GM23338 (cell line): Measurements from ENCODE around the gene FHIP1A. TPM values are rescaled to one million over a fixed set of nuclear protein-coding genes. Genes with fewer than 3 reads are reported as not detected.

Source experiments
- ATAC-seq: fragments of 200-7000 bp; cut with Tn5 transposase; 3 replicates; pipeline ENCODE4 v1.9.1; 2020
- DNase-seq: peaks from one replicate; pipeline ENCODE4 v3.0.0-alpha.2; 2015; ENCODE audit warnings: low spot score
- H2AFZ ChIP-seq: fragments of 200-600 bp; sonication (generic); 2 replicates; pipeline ENCODE4 v1.8.0; 2016; ENCODE audit warnings: antibody characterized with exemption, mild to moderate bottlenecking, moderate library complexity
- H3F3A ChIP-seq: fragments of 200-600 bp; sonication (generic); replicated peaks from 2 replicates; pipeline ENCODE4 v1.8.0; 2017; ENCODE audit warnings: antibody characterized with exemption, mixed run types, low read depth
- H3K27ac ChIP-seq: fragments of 200-600 bp; sonication (generic); 2 replicates; pipeline ENCODE4 v1.6.1; 2016; ENCODE audit warnings: low read depth
- H3K27me3 ChIP-seq: fragments of 200-600 bp; sonication (generic); 2 replicates; pipeline ENCODE4 v1.8.0; 2016; ENCODE audit warnings: mild to moderate bottlenecking, mixed run types, moderate library complexity; ENCODE audit not compliant: insufficient read depth
- H3K36me3 ChIP-seq: fragments of 200-600 bp; sonication (generic); 2 replicates; pipeline ENCODE4 v1.8.0; 2016; ENCODE audit warnings: mild to moderate bottlenecking; ENCODE audit not compliant: insufficient read depth
- H3K4me1 ChIP-seq: fragments of 200-600 bp; sonication (generic); 2 replicates; pipeline ENCODE4 v1.8.0; 2016; ENCODE audit warnings: mild to moderate bottlenecking, moderate library complexity; ENCODE audit not compliant: insufficient read depth
- H3K4me2 ChIP-seq: fragments of 200-600 bp; sonication (generic); 2 replicates; pipeline ENCODE4 v1.7.1; 2017; ENCODE audit warnings: mixed run types
- H3K4me3 ChIP-seq: fragments of 200-600 bp; sonication (generic); 2 replicates; pipeline ENCODE4 v1.6.1; 2016; ENCODE audit warnings: mixed run types
- H3K79me2 ChIP-seq: fragments of 200-600 bp; sonication (generic); replicated peaks from 2 replicates; pipeline ENCODE4 v1.8.0; 2017; ENCODE audit warnings: mild to moderate bottlenecking; ENCODE audit not compliant: insufficient read depth
- H3K9me2 ChIP-seq: fragments of 200-600 bp; sonication (generic); 2 replicates; pipeline ENCODE4 v1.8.0; 2017; ENCODE audit not compliant: insufficient read depth
- H4K20me1 ChIP-seq: fragments of 200-600 bp; sonication (generic); replicated peaks from 2 replicates; pipeline ENCODE4 v1.8.0; 2017; ENCODE audit warnings: mild to moderate bottlenecking; ENCODE audit not compliant: insufficient read depth
- H3K27ac Mint-ChIP-seq: 2 replicates; pipeline ENCODE4 v1.8.0; 2020; ENCODE audit warnings: inconsistent platforms, mild to moderate bottlenecking, moderate library complexity, mixed read lengths
- H3K27me3 Mint-ChIP-seq: 3 replicates; pipeline ENCODE4 v1.8.0; 2022; ENCODE audit warnings: low read depth, mild to moderate bottlenecking, moderate library complexity, mixed read lengths, inconsistent platforms; ENCODE audit not compliant: insufficient read depth, poor library complexity
- H3K36me3 Mint-ChIP-seq: 3 replicates; pipeline ENCODE4 v1.8.0; 2021; ENCODE audit warnings: low read depth, mild to moderate bottlenecking, inconsistent platforms, moderate library complexity, mixed read lengths
- H3K4me1 Mint-ChIP-seq: 3 replicates; pipeline ENCODE4 v1.8.0; 2020; ENCODE audit warnings: mild to moderate bottlenecking, inconsistent platforms, mixed read lengths
- H3K4me3 Mint-ChIP-seq: 3 replicates; pipeline ENCODE4 v1.8.0; 2021; ENCODE audit warnings: moderate library complexity, mild to moderate bottlenecking, inconsistent platforms, mixed read lengths
- H3K9me3 Mint-ChIP-seq: 3 replicates; pipeline ENCODE4 v1.8.0; 2020; ENCODE audit warnings: moderate library complexity, mild to moderate bottlenecking, inconsistent platforms, mixed read lengths
- CREB1 ChIP-seq: fragments of 250-450 bp; sonication (Bioruptor Pico); IDR thresholded peaks from 2 replicates; pipeline ENCODE4 v1.5.0; 2020; ENCODE audit warnings: low read depth, mild to moderate bottlenecking, moderate library complexity
- EZH2 ChIP-seq: fragments of 200-600 bp; sonication (generic); IDR thresholded peaks from one replicate; pipeline ENCODE4 v1.8.0; 2017; ENCODE audit warnings: antibody characterized with exemption, mild to moderate bottlenecking, low read depth; ENCODE audit not compliant: unreplicated experiment
- EZH2phosphoT487 ChIP-seq: fragments of 200-600 bp; sonication (generic); IDR thresholded peaks from one replicate; pipeline ENCODE4 v1.8.1; 2018; ENCODE audit warnings: antibody characterized with exemption; ENCODE audit not compliant: unreplicated experiment
- JUNB ChIP-seq: IDR thresholded peaks from one replicate; pipeline ENCODE4 v1.6.1; 2016; ENCODE audit warnings: antibody characterized with exemption; ENCODE audit not compliant: unreplicated experiment
- NANOG ChIP-seq: IDR thresholded peaks from 2 replicates; pipeline ENCODE4 v1.6.1; 2016; ENCODE audit warnings: antibody characterized with exemption, borderline replicate concordance
- POLR2AphosphoS5 ChIP-seq: IDR thresholded peaks from 2 replicates; pipeline ENCODE4 v1.6.1; 2016; ENCODE audit warnings: antibody characterized with exemption, low read depth
- STAT1 ChIP-seq: IDR thresholded peaks from one replicate; pipeline ENCODE4 v1.6.1; 2016; ENCODE audit warnings: antibody characterized with exemption; ENCODE audit not compliant: unreplicated experiment
- ZNF114 ChIP-seq: fragments of 250-450 bp; sonication (Bioruptor Pico); IDR thresholded peaks from 2 replicates; pipeline ENCODE4 v1.5.0; 2020; ENCODE audit warnings: mild to moderate bottlenecking, moderate library complexity
- ZNF331 ChIP-seq: fragments of 250-450 bp; sonication (Bioruptor Pico); IDR thresholded peaks from 2 replicates; pipeline ENCODE4 v1.5.0; 2020; ENCODE audit warnings: low read depth, mild to moderate bottlenecking, moderate library complexity
- polyA plus RNA-seq: library from polyadenylated mRNA; unstranded; fragments of >200 nt; fragmentation: Nextera tagmentation; extraction: Ambion mirVana; gene quantifications from 2 replicates; pipeline ENCODE4 v1.2.1, GENCODE V29; 2016
- total RNA-seq: library from RNA; depleted of rRNA; stranded (reverse); fragments of >200 nt; shearing (Covaris generic); gene quantifications from 2 replicates; pipeline ENCODE4 v1.2.3, GENCODE V29; 2014
- TF ChIP-seq, protein P1 (sequence below), 2 experiments: fragments of 200-600 bp in 1 of 2; sonication (generic) in 1 of 2; conservative IDR thresholded peaks; 2 replicates each; pipeline versions ENCODE4 v1.5.1 to v1.6.1; 2016 to 2017; ENCODE audit warnings: antibody characterized with exemption in 2 of 2, low read depth in 2 of 2, mild to moderate bottlenecking in 2 of 2, moderate library complexity in 1 of 2
- TF ChIP-seq, protein P2 (sequence below): fragments of 250-450 bp; sonication (Bioruptor Pico); IDR thresholded peaks from 2 replicates; pipeline ENCODE4 v1.5.0; 2020; ENCODE audit warnings: mild to moderate bottlenecking, moderate library complexity
- TF ChIP-seq, protein P3 (sequence below): IDR thresholded peaks from 2 replicates; pipeline ENCODE4 v1.6.1; 2016; ENCODE audit warnings: antibody characterized with exemption
- TF ChIP-seq, protein P4 (sequence below): IDR thresholded peaks from one replicate; pipeline ENCODE4 v1.6.1; 2018; ENCODE audit warnings: antibody characterized with exemption; ENCODE audit not compliant: unreplicated experiment

FHIP1A gene
- total and polyA plus RNA-seq, 2 experiments from 2014 or later, result 11.3 to 108 TPM

DNA sequence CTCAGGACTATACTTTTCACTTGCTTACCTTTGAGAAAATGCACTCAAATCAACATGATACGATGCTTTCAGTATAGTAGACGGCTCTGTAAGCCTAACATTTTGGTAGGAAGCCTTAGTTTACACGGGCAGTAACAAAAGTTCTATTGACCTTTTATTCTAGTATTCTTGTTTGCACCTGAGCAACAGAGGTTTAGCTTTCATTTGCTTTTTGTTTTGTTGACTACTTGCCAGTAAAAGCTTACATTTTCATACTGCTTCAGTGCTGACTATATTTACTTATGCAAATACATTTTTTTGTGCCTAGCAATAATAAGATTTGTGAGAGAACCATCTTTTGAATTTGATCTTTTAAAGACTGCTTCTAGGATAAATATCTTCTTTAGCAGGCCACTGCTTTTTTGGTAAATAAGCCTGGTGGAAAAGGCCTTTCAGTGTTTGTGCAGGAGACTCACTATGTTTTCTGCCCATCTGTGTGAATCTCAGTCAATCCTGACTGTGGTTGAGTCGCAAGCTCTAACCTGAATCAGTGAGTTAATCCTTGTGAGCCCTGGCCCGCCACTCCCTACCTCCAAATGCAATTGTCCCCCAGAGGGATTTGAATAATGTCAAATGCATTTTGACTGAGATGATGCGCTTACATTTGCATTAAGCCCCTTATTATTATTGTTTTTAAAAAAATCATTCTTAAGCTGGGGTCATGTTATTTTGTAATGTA is 21.9 kb downstream of the FHIP1A start:
- Histone ChIP-seq H3K4me2 (peak overlapping the region; percentile 39), H3K4me3 (peak overlapping the region; percentile 2; the same call in 1 of the 2 replicates), H2AFZ (no peak overlapping the region), H3F3A (no peaks in the 10 kb centered on the region), H3K79me2 (peaks cover 98% of the 10 kb centered on the region), H3K4me1 (peaks cover 72% of the 10 kb centered on the region), H3K36me3 (no peaks in the 10 kb centered on the region), H3K9me2 (no peaks in the 10 kb centered on the region), H4K20me1 (no peaks in the 10 kb centered on the region), H3K27ac (peak overlapping the region; percentile 74), H3K27me3 (no peaks in the 10 kb centered on the region)
- TF ChIP-seq ZNF331 (CRISPR knock-in tag) (no peak), ZNF114 (no peak), CREB1 (CRISPR knock-in tag) (no peak), EZH2 (no peak), POLR2AphosphoS5 (no peak), EZH2phosphoT487 (no peak), STAT1 (no peak), JUNB (no peak), NANOG (no peak)
- TF ChIP-seq, protein P1, sequence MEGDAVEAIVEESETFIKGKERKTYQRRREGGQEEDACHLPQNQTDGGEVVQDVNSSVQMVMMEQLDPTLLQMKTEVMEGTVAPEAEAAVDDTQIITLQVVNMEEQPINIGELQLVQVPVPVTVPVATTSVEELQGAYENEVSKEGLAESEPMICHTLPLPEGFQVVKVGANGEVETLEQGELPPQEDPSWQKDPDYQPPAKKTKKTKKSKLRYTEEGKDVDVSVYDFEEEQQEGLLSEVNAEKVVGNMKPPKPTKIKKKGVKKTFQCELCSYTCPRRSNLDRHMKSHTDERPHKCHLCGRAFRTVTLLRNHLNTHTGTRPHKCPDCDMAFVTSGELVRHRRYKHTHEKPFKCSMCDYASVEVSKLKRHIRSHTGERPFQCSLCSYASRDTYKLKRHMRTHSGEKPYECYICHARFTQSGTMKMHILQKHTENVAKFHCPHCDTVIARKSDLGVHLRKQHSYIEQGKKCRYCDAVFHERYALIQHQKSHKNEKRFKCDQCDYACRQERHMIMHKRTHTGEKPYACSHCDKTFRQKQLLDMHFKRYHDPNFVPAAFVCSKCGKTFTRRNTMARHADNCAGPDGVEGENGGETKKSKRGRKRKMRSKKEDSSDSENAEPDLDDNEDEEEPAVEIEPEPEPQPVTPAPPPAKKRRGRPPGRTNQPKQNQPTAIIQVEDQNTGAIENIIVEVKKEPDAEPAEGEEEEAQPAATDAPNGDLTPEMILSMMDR (conservative IDR thresholded peaks at IDR 0.05; ENCODE audit: low read depth in 2 of 2), result no peak
- TF ChIP-seq, protein P2, sequence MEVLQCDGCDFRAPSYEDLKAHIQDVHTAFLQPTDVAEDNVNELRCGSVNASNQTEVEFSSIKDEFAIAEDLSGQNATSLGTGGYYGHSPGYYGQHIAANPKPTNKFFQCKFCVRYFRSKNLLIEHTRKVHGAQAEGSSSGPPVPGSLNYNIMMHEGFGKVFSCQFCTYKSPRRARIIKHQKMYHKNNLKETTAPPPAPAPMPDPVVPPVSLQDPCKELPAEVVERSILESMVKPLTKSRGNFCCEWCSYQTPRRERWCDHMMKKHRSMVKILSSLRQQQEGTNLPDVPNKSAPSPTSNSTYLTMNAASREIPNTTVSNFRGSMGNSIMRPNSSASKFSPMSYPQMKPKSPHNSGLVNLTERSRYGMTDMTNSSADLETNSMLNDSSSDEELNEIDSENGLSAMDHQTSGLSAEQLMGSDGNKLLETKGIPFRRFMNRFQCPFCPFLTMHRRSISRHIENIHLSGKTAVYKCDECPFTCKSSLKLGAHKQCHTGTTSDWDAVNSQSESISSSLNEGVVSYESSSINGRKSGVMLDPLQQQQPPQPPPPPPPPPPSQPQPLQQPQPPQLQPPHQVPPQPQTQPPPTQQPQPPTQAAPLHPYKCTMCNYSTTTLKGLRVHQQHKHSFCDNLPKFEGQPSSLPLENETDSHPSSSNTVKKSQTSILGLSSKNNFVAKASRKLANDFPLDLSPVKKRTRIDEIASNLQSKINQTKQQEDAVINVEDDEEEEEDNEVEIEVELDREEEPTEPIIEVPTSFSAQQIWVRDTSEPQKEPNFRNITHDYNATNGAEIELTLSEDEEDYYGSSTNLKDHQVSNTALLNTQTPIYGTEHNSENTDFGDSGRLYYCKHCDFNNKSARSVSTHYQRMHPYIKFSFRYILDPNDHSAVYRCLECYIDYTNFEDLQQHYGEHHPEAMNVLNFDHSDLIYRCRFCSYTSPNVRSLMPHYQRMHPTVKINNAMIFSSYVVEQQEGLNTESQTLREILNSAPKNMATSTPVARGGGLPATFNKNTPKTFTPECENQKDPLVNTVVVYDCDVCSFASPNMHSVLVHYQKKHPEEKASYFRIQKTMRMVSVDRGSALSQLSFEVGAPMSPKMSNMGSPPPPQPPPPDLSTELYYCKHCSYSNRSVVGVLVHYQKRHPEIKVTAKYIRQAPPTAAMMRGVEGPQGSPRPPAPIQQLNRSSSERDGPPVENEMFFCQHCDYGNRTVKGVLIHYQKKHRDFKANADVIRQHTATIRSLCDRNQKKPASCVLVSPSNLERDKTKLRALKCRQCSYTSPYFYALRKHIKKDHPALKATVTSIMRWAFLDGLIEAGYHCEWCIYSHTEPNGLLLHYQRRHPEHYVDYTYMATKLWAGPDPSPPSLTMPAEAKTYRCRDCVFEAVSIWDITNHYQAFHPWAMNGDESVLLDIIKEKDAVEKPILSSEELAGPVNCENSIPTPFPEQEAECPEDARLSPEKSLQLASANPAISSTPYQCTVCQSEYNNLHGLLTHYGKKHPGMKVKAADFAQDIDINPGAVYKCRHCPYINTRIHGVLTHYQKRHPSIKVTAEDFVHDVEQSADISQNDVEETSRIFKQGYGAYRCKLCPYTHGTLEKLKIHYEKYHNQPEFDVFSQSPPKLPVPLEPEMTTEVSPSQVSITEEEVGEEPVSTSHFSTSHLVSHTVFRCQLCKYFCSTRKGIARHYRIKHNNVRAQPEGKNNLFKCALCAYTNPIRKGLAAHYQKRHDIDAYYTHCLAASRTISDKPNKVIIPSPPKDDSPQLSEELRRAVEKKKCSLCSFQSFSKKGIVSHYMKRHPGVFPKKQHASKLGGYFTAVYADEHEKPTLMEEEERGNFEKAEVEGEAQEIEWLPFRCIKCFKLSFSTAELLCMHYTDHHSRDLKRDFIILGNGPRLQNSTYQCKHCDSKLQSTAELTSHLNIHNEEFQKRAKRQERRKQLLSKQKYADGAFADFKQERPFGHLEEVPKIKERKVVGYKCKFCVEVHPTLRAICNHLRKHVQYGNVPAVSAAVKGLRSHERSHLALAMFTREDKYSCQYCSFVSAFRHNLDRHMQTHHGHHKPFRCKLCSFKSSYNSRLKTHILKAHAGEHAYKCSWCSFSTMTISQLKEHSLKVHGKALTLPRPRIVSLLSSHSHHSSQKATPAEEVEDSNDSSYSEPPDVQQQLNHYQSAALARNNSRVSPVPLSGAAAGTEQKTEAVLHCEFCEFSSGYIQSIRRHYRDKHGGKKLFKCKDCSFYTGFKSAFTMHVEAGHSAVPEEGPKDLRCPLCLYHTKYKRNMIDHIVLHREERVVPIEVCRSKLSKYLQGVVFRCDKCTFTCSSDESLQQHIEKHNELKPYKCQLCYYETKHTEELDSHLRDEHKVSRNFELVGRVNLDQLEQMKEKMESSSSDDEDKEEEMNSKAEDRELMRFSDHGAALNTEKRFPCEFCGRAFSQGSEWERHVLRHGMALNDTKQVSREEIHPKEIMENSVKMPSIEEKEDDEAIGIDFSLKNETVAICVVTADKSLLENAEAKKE (CRISPR knock-in tag), result no peak
- TF ChIP-seq, protein P3, sequence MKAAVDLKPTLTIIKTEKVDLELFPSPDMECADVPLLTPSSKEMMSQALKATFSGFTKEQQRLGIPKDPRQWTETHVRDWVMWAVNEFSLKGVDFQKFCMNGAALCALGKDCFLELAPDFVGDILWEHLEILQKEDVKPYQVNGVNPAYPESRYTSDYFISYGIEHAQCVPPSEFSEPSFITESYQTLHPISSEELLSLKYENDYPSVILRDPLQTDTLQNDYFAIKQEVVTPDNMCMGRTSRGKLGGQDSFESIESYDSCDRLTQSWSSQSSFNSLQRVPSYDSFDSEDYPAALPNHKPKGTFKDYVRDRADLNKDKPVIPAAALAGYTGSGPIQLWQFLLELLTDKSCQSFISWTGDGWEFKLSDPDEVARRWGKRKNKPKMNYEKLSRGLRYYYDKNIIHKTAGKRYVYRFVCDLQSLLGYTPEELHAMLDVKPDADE, result no peak
- TF ChIP-seq, protein P4, sequence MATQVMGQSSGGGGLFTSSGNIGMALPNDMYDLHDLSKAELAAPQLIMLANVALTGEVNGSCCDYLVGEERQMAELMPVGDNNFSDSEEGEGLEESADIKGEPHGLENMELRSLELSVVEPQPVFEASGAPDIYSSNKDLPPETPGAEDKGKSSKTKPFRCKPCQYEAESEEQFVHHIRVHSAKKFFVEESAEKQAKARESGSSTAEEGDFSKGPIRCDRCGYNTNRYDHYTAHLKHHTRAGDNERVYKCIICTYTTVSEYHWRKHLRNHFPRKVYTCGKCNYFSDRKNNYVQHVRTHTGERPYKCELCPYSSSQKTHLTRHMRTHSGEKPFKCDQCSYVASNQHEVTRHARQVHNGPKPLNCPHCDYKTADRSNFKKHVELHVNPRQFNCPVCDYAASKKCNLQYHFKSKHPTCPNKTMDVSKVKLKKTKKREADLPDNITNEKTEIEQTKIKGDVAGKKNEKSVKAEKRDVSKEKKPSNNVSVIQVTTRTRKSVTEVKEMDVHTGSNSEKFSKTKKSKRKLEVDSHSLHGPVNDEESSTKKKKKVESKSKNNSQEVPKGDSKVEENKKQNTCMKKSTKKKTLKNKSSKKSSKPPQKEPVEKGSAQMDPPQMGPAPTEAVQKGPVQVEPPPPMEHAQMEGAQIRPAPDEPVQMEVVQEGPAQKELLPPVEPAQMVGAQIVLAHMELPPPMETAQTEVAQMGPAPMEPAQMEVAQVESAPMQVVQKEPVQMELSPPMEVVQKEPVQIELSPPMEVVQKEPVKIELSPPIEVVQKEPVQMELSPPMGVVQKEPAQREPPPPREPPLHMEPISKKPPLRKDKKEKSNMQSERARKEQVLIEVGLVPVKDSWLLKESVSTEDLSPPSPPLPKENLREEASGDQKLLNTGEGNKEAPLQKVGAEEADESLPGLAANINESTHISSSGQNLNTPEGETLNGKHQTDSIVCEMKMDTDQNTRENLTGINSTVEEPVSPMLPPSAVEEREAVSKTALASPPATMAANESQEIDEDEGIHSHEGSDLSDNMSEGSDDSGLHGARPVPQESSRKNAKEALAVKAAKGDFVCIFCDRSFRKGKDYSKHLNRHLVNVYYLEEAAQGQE, result no peak
- H3K9me3 Mint-ChIP-seq, result no peaks in the 10 kb centered on the region
- ATAC-seq, result peak; percentile 82
- no peak overlapping the region; the same call in 1 of the 2 replicates for H3K27ac Mint-ChIP-seq
- H3K36me3 Mint-ChIP-seq, result no peaks in the 10 kb centered on the region
- peaks cover 4% of the 10 kb centered on the region for H3K27me3 Mint-ChIP-seq
- no peak overlapping the region; the same call in 2 of the 3 replicates for H3K4me3 Mint-ChIP-seq
- peaks cover 62% of the 10 kb centered on the region for H3K4me1 Mint-ChIP-seq
- DNase-seq, result peak; percentile 26
